Peyer's patch (tissue), 4 donors: ENCODE measurements around the gene NPAS2.

ENCODE experiments used
- CTCF ChIP-seq, 6 experiments: fragments of 450-650 bp in 4 of 6; fragments of 200-600 bp in 2 of 6; sonication (generic) in 1 of 6; IDR thresholded peaks; one replicate each; pipeline ENCODE4 v1.5.1; 2017 to 2019; ENCODE audit warnings: antibody characterized with exemption in 6 of 6, mild to moderate bottlenecking in 3 of 6, moderate library complexity in 1 of 6
- POLR2A ChIP-seq, 2 donors: fragments of 450-650 bp; IDR thresholded peaks; one replicate each; pipeline ENCODE4 v1.5.1; 2017; ENCODE audit warnings: antibody characterized with exemption in 2 of 2, mild to moderate bottlenecking in 2 of 2, moderate library complexity in 2 of 2

- TF ChIP-seq CTCF (IDR thresholded peaks at IDR 0.05) (no peak), POLR2A (IDR thresholded peaks at IDR 0.05) (no peak)
Observed at GRCh38 chr2:100921685-100922161, 101.8 kb downstream of the NPAS2 start.
